PC-9 (cell line): ENCODE measurements around the gene ZNF18. TPM values are rescaled to one million over a fixed set of nuclear protein-coding genes. Genes with fewer than 3 reads are reported as not detected.

Source experiments
- BruUV-seq: library from RNA; stranded (reverse); fragments of 400-500 nt; replicated peaks from 2 replicates; lab custom pipeline; 2021; lab: Mats Ljungman, UMichigan
- CTCF ChIA-PET: fragments of 300-600 bp; sonication (Branson Sonifier 250); formaldehyde crosslinking; loops from one replicate; lab custom pipeline; 2022; ENCODE audit warnings: antibody characterized with exemption; lab: Charles Lee
- POLR2A ChIA-PET: fragments of 300-600 bp; sonication (Branson Sonifier 250); formaldehyde crosslinking; loops from one replicate; lab custom pipeline; 2022; ENCODE audit warnings: antibody characterized with exemption; ENCODE audit not compliant: unreplicated experiment; lab: Charles Lee
- DNase-seq, 2 experiments: peaks; one replicate each; pipeline versions ENCODE4 v3.0.0 to v3.0.0-alpha.2; 2015 to 2022; ENCODE audit warnings: mixed read lengths in 1 of 2
- H2AFZ ChIP-seq: fragments of 200-600 bp; sonication (generic); 2 replicates; pipeline ENCODE4 v1.8.1; 2017; ENCODE audit warnings: antibody characterized with exemption
- H3F3A ChIP-seq: fragments of 200-600 bp; sonication (generic); 2 replicates; pipeline ENCODE4 v1.8.1; 2017; ENCODE audit warnings: antibody characterized with exemption, mild to moderate bottlenecking, low read depth; ENCODE audit not compliant: insufficient read depth
- H3K27ac ChIP-seq: fragments of 200-600 bp; sonication (generic); 2 replicates; pipeline ENCODE4 v1.6.1; 2016; ENCODE audit warnings: mixed run types
- H3K27me3 ChIP-seq: fragments of 200-600 bp; sonication (generic); 2 replicates; pipeline ENCODE4 v1.6.1; 2016; ENCODE audit warnings: low read depth, mixed run types; ENCODE audit not compliant: insufficient read depth
- H3K36me3 ChIP-seq: fragments of 200-600 bp; sonication (generic); 2 replicates; pipeline ENCODE4 v1.6.1; 2016; ENCODE audit warnings: low read depth, mixed run types
- H3K4me1 ChIP-seq: fragments of 200-600 bp; sonication (generic); replicated peaks from 2 replicates; pipeline ENCODE4 v1.6.1; 2016; ENCODE audit warnings: mixed run types; ENCODE audit not compliant: insufficient read depth
- H3K4me2 ChIP-seq: fragments of 200-600 bp; sonication (generic); 2 replicates; pipeline ENCODE4 v1.6.1; 2017; ENCODE audit warnings: mixed run types
- H3K4me3 ChIP-seq: fragments of 200-600 bp; sonication (generic); 2 replicates; pipeline ENCODE4 v1.6.1; 2016; ENCODE audit warnings: mixed run types
- H3K79me2 ChIP-seq: fragments of 200-600 bp; sonication (generic); 2 replicates; pipeline ENCODE4 v1.6.1; 2017; ENCODE audit warnings: low read depth, mixed run types
- H3K9me2 ChIP-seq: fragments of 200-600 bp; sonication (generic); 2 replicates; pipeline ENCODE4 v1.8.1; 2017; ENCODE audit warnings: mild to moderate bottlenecking; ENCODE audit not compliant: insufficient read depth
- H3K9me3 ChIP-seq: fragments of 200-600 bp; sonication (generic); 2 replicates; pipeline ENCODE4 v1.8.1; 2016; ENCODE audit warnings: low read depth; ENCODE audit not compliant: insufficient read depth
- H4K20me1 ChIP-seq: fragments of 200-600 bp; sonication (generic); 2 replicates; pipeline ENCODE4 v1.8.1; 2017; ENCODE audit not compliant: insufficient read depth
- EZH2 ChIP-seq: fragments of 200-600 bp; sonication (generic); IDR thresholded peaks from 2 replicates; pipeline ENCODE4 v1.8.0; 2017; ENCODE audit warnings: antibody characterized with exemption, low read depth
- intact Hi-C: fragments of 100-400 bp; cut with micrococcal nuclease; formaldehyde crosslinking; loops from one replicate; pipeline ENCODE4 v1.10.0; 2022; ENCODE audit not compliant: unreplicated experiment
- total RNA-seq: library from RNA; stranded (reverse); gene quantifications from 2 replicates; pipeline ENCODE4 v1.2.3, GENCODE V29; 2021
- TF ChIP-seq, protein P1 (sequence below): fragments of 200-600 bp; sonication (generic); conservative IDR thresholded peaks from 2 replicates; pipeline ENCODE4 v1.6.1; 2017; ENCODE audit warnings: mixed run types, antibody characterized with exemption, mild to moderate bottlenecking, moderate library complexity

The ZNF18 gene
- total RNA-seq, 1 experiment from 2014 or later, result 6.3 TPM

DNA sequence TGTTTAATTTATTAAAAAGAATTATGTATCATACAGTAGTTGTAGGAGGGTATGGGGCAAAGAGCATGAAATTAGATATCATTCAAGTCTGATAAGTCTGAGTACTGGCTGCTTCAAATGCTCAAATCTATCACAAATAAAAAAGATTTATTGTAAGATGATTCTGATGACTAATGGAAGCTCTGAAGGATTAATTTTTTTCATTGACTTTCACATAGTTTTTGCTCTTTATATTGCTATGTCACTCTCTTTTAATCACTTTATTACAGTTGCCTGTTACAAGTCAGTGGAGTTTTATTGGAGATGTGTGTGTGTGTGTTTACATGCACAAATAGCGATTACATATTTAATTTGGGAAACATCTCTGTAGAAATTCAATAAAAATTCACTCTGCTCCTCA, 38.4 kb upstream of the ZNF18 start:
- Histone ChIP-seq H3K36me3 (no peaks in the 10 kb centered on the region), H3K9me2 (no peaks in the 10 kb centered on the region), H3K27me3 (no peaks in the 10 kb centered on the region), H4K20me1 (0 out of 2 replicates have a peak, but pooled peaks cover 6% of the 10 kb centered on the region), H3K9me3 (no peaks in the 10 kb centered on the region), H2AFZ (no peak overlapping the region), H3K4me3 (no peak overlapping the region), H3F3A (no peaks in the 10 kb centered on the region), H3K4me2 (no peak overlapping the region), H3K27ac (no peak overlapping the region), H3K79me2 (peaks cover 30% of the 10 kb centered on the region), H3K4me1 (no peaks in the 10 kb centered on the region)
- POLR2A ChIA-PET, result no interaction called here
- no TSS peak for BruUV-seq
- no peak for DNase-seq
- CTCF ChIA-PET, result no interaction called here
- TF ChIP-seq, protein P1, sequence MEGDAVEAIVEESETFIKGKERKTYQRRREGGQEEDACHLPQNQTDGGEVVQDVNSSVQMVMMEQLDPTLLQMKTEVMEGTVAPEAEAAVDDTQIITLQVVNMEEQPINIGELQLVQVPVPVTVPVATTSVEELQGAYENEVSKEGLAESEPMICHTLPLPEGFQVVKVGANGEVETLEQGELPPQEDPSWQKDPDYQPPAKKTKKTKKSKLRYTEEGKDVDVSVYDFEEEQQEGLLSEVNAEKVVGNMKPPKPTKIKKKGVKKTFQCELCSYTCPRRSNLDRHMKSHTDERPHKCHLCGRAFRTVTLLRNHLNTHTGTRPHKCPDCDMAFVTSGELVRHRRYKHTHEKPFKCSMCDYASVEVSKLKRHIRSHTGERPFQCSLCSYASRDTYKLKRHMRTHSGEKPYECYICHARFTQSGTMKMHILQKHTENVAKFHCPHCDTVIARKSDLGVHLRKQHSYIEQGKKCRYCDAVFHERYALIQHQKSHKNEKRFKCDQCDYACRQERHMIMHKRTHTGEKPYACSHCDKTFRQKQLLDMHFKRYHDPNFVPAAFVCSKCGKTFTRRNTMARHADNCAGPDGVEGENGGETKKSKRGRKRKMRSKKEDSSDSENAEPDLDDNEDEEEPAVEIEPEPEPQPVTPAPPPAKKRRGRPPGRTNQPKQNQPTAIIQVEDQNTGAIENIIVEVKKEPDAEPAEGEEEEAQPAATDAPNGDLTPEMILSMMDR, result no peak
- TF ChIP-seq EZH2, result no peak
- intact Hi-C loops, result no loop called here

DNA sequence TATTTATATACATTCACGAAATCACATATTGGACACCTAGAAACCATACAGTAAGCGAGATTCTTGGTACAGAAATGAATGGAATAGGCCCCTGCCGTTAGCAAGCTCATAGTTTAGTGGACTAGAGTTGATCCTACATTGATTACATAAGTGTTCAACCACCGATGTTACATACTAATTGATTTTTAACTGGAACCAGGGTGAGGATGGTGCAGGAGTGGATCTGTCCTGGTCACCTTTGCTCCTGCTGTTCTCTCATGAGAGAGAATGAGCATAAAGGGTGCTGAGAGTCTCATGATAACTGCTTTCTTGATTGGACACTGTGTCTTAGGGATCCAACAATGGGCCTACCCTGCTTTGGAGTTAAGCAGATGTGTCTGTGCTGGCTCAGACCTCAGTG, 37.3 kb upstream of the ZNF18 start:
- no peak overlapping the region for H3K4me3 ChIP-seq

DNA sequence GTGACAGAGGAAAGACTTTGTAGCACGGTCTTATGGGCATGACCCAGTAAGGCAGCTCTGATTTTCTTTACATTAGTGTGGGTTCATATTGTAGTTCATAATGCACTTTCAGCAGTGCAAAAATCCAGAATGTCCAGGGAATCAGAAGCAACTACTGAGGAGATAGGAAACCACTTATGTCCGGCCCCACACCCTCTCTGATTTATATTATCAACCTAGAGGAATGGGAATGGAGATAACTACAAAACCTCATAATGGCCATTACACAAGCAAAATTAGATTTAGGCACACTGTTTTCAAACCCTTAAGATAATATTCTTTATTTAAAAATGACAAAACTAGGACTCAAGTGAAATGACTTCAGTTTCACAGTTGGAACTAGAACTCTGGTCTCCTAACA, 31.3 kb upstream of the ZNF18 start:
- BruUV-seq, result no TSS peak
- peaks cover 3% of the 10 kb centered on the region; the same call in 1 of the 2 replicates for H3K9me3 ChIP-seq
- intact Hi-C loops, result no loop called here
- no peaks in the 10 kb centered on the region for H3K27me3 ChIP-seq
- CTCF ChIA-PET, result interaction anchor here (0.6 kb wide), 1 partner anchor 1343 kb away, joined by 3 read pairs; no protein-coding TSS in a partner anchor
- peaks cover 26% of the 10 kb centered on the region for H3K4me1 ChIP-seq
- H3K4me2 ChIP-seq, result no peak overlapping the region
- H2AFZ ChIP-seq, result no peak overlapping the region
- no peaks in the 10 kb centered on the region; the same call in 1 of the 2 replicates for H3K36me3 ChIP-seq
- DNase-seq, result no peak
- POLR2A ChIA-PET, result no interaction called here
- H3K9me2 ChIP-seq, result no peaks in the 10 kb centered on the region
- H3F3A ChIP-seq, result peaks cover 11% of the 10 kb centered on the region
- H3K4me3 ChIP-seq, result no peak overlapping the region
- no peaks in the 10 kb centered on the region; the same call in 1 of the 2 replicates for H4K20me1 ChIP-seq
- peaks cover 74% of the 10 kb centered on the region for H3K79me2 ChIP-seq
- no peak for TF ChIP-seq EZH2
- TF ChIP-seq, protein P1, result no peak
- H3K27ac ChIP-seq, result no peak overlapping the region

More for the DNA sequence above, 37.3 kb upstream of the ZNF18 start:
- Histone ChIP-seq H3K27me3 (no peaks in the 10 kb centered on the region), H3F3A (no peaks in the 10 kb centered on the region), H3K4me1 (no peaks in the 10 kb centered on the region), H3K79me2 (peaks cover 35% of the 10 kb centered on the region), H3K36me3 (no peaks in the 10 kb centered on the region), H3K4me2 (no peak overlapping the region), H2AFZ (no peak overlapping the region), H4K20me1 (peaks cover 2% of the 10 kb centered on the region; the same call in 1 of the 2 replicates), H3K9me2 (no peaks in the 10 kb centered on the region), H3K9me3 (no peaks in the 10 kb centered on the region), H3K27ac (no peak overlapping the region)
- intact Hi-C loops, result no loop called here
- CTCF ChIA-PET, result no interaction called here
- no TSS peak for BruUV-seq
- DNase-seq, result no peak
- no peak for TF ChIP-seq EZH2
- TF ChIP-seq, protein P1, result no peak
- POLR2A ChIA-PET, result interaction anchor here (0.6 kb wide), 1 partner anchor 14 kb away, joined by 3 read pairs; no protein-coding TSS in a partner anchor
